Urothelium cell line (cell line): Measurements from ENCODE around the gene SCGB1A1.
"Not testable (repeated sequence)": the region's sequence is repeated elsewhere in the genome, so short reads cannot be mapped to it uniquely, and the experiment has no call there.

Experiments
- DNase-seq: peaks from one replicate; pipeline ENCODE4 v3.0.0; 2011; ENCODE audit warnings: low spot score, mixed read lengths
- FAIRE-seq: peaks from 2 replicates; lab custom pipeline; 2011; peaks lifted over from hg19 to GRCh38; lab: Jason Lieb, UNC

SCGB1A1 gene

GRCh38 chr11:62418733-62419132 is at the start of gene SCGB1A1:
Gene SCGB1A1, plus strand, starts transcription at chr11:62419033. Its CDS starts 63 bp downstream, at chr11:62419096.
- DNase-seq (no peak), FAIRE-seq (no peak)

- FAIRE-seq (no peak), DNase-seq (no peak)
Measured at GRCh38 chr11:62370743-62371440, 47.9 kb upstream of the SCGB1A1 start.

- FAIRE-seq (no peak), DNase-seq (no peak)
Measured at GRCh38 chr11:62372871-62373270, 46.0 kb upstream of the SCGB1A1 start.

- FAIRE-seq: no peak
- DNase-seq: no peak
Measured at GRCh38 chr11:62373464-62374119, 45.2 kb upstream of the SCGB1A1 start.

GRCh38 chr11:62374801-62375200 is 44.0 kb upstream of the SCGB1A1 start:
- no peak for FAIRE-seq
- no peak for DNase-seq

GRCh38 chr11:62378459-62379063 is 40.3 kb upstream of the SCGB1A1 start:
- not testable (repeated sequence) for DNase-seq, FAIRE-seq

- FAIRE-seq: not testable (repeated sequence)
Measured at GRCh38 chr11:62379586-62379985, 39.2 kb upstream of the SCGB1A1 start.

GRCh38 chr11:62380821-62381245 is 38.0 kb upstream of the SCGB1A1 start:
- DNase-seq: peak; percentile 61
- FAIRE-seq: not testable (repeated sequence)

More at GRCh38 chr11:62379586-62379985, 39.2 kb upstream of the SCGB1A1 start:
- not testable (repeated sequence) for DNase-seq

GRCh38 chr11:62383822-62384221 is 35.0 kb upstream of the SCGB1A1 start:
- no peak for FAIRE-seq
- no peak for DNase-seq

- FAIRE-seq, DNase-seq: not testable (repeated sequence)
Measured at GRCh38 chr11:62386083-62386482, 32.8 kb upstream of the SCGB1A1 start.

- DNase-seq: no peak
- no peak for FAIRE-seq
Measured at GRCh38 chr11:62387381-62387780, 31.5 kb upstream of the SCGB1A1 start.

- FAIRE-seq: no peak
- DNase-seq: no peak
Measured at GRCh38 chr11:62388999-62389398, 29.8 kb upstream of the SCGB1A1 start.

- DNase-seq: no peak
Measured at GRCh38 chr11:62390237-62390636, 28.6 kb upstream of the SCGB1A1 start.

GRCh38 chr11:62390722-62391121 is 28.1 kb upstream of the SCGB1A1 start:
- FAIRE-seq (no peak), DNase-seq (no peak)

More at GRCh38 chr11:62390237-62390636, 28.6 kb upstream of the SCGB1A1 start:
- no peak for FAIRE-seq

GRCh38 chr11:62391642-62392425 is 27.0 kb upstream of the SCGB1A1 start:
- FAIRE-seq (no peak), DNase-seq (no peak)

GRCh38 chr11:62392506-62392905 is 26.3 kb upstream of the SCGB1A1 start:
- FAIRE-seq: no peak

GRCh38 chr11:62393061-62393611 is 25.7 kb upstream of the SCGB1A1 start:
- peak; percentile 67 for DNase-seq

More at GRCh38 chr11:62392506-62392905, 26.3 kb upstream of the SCGB1A1 start:
- DNase-seq: no peak

GRCh38 chr11:62393735-62394134 is 25.1 kb upstream of the SCGB1A1 start:
- FAIRE-seq (no peak), DNase-seq (no peak)

More at GRCh38 chr11:62393061-62393611, 25.7 kb upstream of the SCGB1A1 start:
- FAIRE-seq: no peak

- peak; percentile 35 for FAIRE-seq
- DNase-seq: peak; percentile 81
Measured at GRCh38 chr11:62394825-62395538, 23.9 kb upstream of the SCGB1A1 start.
